ENCODE results near the gene CD244.

The CD244 gene

GRCh38 chr1:160781914-160782689, 80.6 kb downstream of the CD244 start:
- no peak for DNase-seq (ENCODE audit: low read depth in 2 of 2)

- no peak for DNase-seq (ENCODE audit: low read depth in 2 of 2)
These were observed 81.4 kb downstream of the CD244 start for GRCh38 chr1:160781186-160781766.

DNA sequence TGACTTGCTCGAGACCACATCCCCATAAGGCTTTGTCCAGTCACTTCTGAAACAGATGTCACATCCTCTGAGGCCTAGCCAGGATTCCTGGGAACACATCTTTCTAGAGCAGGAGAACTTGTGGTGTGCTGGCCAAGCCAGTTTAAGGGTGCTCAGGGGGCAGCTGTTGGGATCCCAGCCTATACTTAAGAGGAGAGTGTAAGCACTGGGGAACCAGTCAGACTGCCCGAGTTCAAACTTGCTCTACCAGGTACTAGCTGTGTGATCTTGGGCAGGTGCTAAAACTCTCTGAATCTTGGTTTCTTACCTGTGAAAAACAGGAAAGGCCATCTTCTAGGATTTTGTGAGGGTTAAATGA, 82.3 kb downstream of the CD244 start:
- no peak for DNase-seq (ENCODE audit: low read depth in 2 of 2)

Data from stimulated activated CD8-positive, alpha-beta memory T cell treated with anti-CD3 and anti-CD28 coated beads, Interleukin-7, amount 100 ng/mL, for 1 hour (primary cell).